C4-2B (cell line): ENCODE data around the gene SLC6A17.

Experiments
- CTCF ChIP-seq: fragments of 450-650 bp; conservative IDR thresholded peaks from 2 replicates; pipeline ENCODE4 v1.5.1; 2017; ENCODE audit warnings: mild to moderate bottlenecking
- ZFX ChIP-seq: fragments of 450-650 bp; IDR thresholded peaks from 2 replicates; pipeline ENCODE4 v1.6.1; 2017

GRCh38 chr1:110215621-110216515, 65.6 kb downstream of the SLC6A17 start:
- TF ChIP-seq CTCF, result no peak
- TF ChIP-seq ZFX, result no peak
